SK-N-SH (cell line): Measurements from ENCODE around the gene PSME1. TPM values are rescaled to one million over a fixed set of nuclear protein-coding genes. Genes with fewer than 3 reads are reported as not detected.

ENCODE experiments used
- CTCF ChIA-PET: fragments of 300-600, 350-600 bp; formaldehyde crosslinking; extraction: SDS; loops from one replicate; lab custom pipeline; 2021; lab: Yijun Ruan, JAX
- POLR2A ChIA-PET: fragments of 350-600 bp; sonication (Branson Sonifier 250); formaldehyde crosslinking; extraction: SDS; loops from one replicate; lab custom pipeline; 2020; ENCODE audit warnings: antibody characterized with exemption, inconsistent platforms; lab: Yijun Ruan, JAX
- DNase-seq: peaks from one replicate; pipeline ENCODE4 v3.0.0; 2012
- H2AFZ ChIP-seq: fragments of 200-600 bp; sonication (generic); 2 replicates; pipeline ENCODE4 v1.8.1; 2016; ENCODE audit warnings: antibody characterized with exemption, mild to moderate bottlenecking, low read depth
- H3F3A ChIP-seq: fragments of 200-600 bp; sonication (generic); replicated peaks from 2 replicates; pipeline ENCODE3; 2016; ENCODE audit warnings: antibody characterized with exemption, mild to moderate bottlenecking; ENCODE audit not compliant: insufficient read depth
- H3K27ac ChIP-seq, 2 experiments: fragments of 200-500 bp in 1 of 2; fragments of 200-600 bp in 1 of 2; sonication (Bioruptor generic) in 1 of 2; sonication (generic), shearing (Covaris generic) in 1 of 2; 2 replicates each; pipeline versions ENCODE4 v1.5.1 to v1.6.1; 2014 to 2016; ENCODE audit warnings: low read depth in 2 of 2, inconsistent platforms in 1 of 2, low read length in 1 of 2, mild to moderate bottlenecking in 1 of 2, mixed read lengths in 1 of 2
- H3K27me3 ChIP-seq: fragments of 200-600 bp; sonication (generic), shearing (Covaris generic); 2 replicates; pipeline ENCODE4 v1.6.1; 2016; ENCODE audit warnings: mixed run types; ENCODE audit not compliant: insufficient read depth
- H3K36me3 ChIP-seq, 2 experiments: fragments of 200-500 bp in 1 of 2; fragments of 200-600 bp in 1 of 2; sonication (Bioruptor generic) in 1 of 2; sonication (generic) in 1 of 2; replicated peaks in 1 of 2; 2 replicates each; pipeline versions ENCODE3 to v1.5.1; 2014 to 2016; ENCODE audit warnings: low read length in 1 of 2, mild to moderate bottlenecking in 1 of 2; ENCODE audit not compliant: insufficient read depth in 2 of 2, control insufficient read depth in 1 of 2
- H3K4me1 ChIP-seq, 2 experiments: fragments of 200-500 bp in 1 of 2; fragments of 200-600 bp in 1 of 2; sonication (Bioruptor generic) in 1 of 2; sonication (generic), shearing (Covaris generic) in 1 of 2; 2 replicates each; pipeline versions ENCODE4 v1.5.1 to v1.6.1; 2014 to 2016; ENCODE audit warnings: low read depth in 1 of 2, low read length in 1 of 2, mixed run types in 1 of 2; ENCODE audit not compliant: insufficient read depth in 2 of 2, control insufficient read depth in 1 of 2
- H3K4me2 ChIP-seq: fragments of 200-600 bp; sonication (generic), shearing (Covaris generic); 2 replicates; pipeline ENCODE4 v1.6.1; 2017; ENCODE audit warnings: mixed run types
- H3K4me3 ChIP-seq, 2 experiments: fragments of 200-500 bp in 1 of 2; fragments of 200-600 bp in 1 of 2; sonication (Bioruptor generic) in 1 of 2; sonication (generic), shearing (Covaris generic) in 1 of 2; 2 replicates each; pipeline versions ENCODE4 v1.5.1 to v1.8.1; 2014 to 2016; ENCODE audit warnings: low read depth in 2 of 2, inconsistent platforms in 1 of 2, low read length in 1 of 2, mild to moderate bottlenecking in 1 of 2, mixed read lengths in 1 of 2, moderate library complexity in 1 of 2
- H3K79me2 ChIP-seq: fragments of 200-600 bp; sonication (generic); 2 replicates; pipeline ENCODE4 v1.8.1; 2017; ENCODE audit warnings: mild to moderate bottlenecking; ENCODE audit not compliant: insufficient read depth
- H3K9ac ChIP-seq: fragments of 200-600 bp; sonication (generic); 2 replicates; pipeline ENCODE4 v1.6.1; 2017; ENCODE audit warnings: mixed run types
- H3K9me2 ChIP-seq: fragments of 200-600 bp; sonication (generic); 2 replicates; pipeline ENCODE4 v1.6.1; 2017; ENCODE audit warnings: mixed run types
- H3K9me3 ChIP-seq: fragments of 200-600 bp; sonication (generic); 2 replicates; pipeline ENCODE4 v1.6.1; 2017; ENCODE audit warnings: mixed run types, mild to moderate bottlenecking, moderate library complexity
- H4K20me1 ChIP-seq: fragments of 200-600 bp; sonication (generic); 2 replicates; pipeline ENCODE4 v1.6.1; 2017; ENCODE audit warnings: mild to moderate bottlenecking, mixed run types; ENCODE audit not compliant: insufficient read depth
- CHD2 ChIP-seq: fragments of 150-350 bp; IDR thresholded peaks from 2 replicates; pipeline ENCODE4 v1.6.1; 2018; ENCODE audit warnings: low read length; ENCODE audit not compliant: partially characterized antibody
- EZH2phosphoT487 ChIP-seq: fragments of 200-600 bp; sonication (generic); IDR thresholded peaks from 2 replicates; pipeline ENCODE4 v1.6.1; 2017; ENCODE audit warnings: low read depth, mixed run types, mild to moderate bottlenecking, antibody characterized with exemption, moderate library complexity, borderline replicate concordance
- FOXJ3 ChIP-seq: sonication (generic); formaldehyde crosslinking; IDR thresholded peaks from 2 replicates; pipeline ENCODE4 v1.5.1; 2020; ENCODE audit warnings: mild to moderate bottlenecking, missing genetic modification reagents
- FOXM1 ChIP-seq: IDR thresholded peaks from 2 replicates; pipeline ENCODE4 v1.4.0; 2012; ENCODE audit warnings: low read depth, mild to moderate bottlenecking
- GABPA ChIP-seq: IDR thresholded peaks from 2 replicates; pipeline ENCODE4 v1.4.0; 2012; ENCODE audit warnings: low read depth, mild to moderate bottlenecking
- GATA2 ChIP-seq: sonication (generic); formaldehyde crosslinking; IDR thresholded peaks from 2 replicates; pipeline ENCODE4 v1.5.0; 2020; ENCODE audit warnings: mild to moderate bottlenecking, missing genetic modification reagents
- IRF3 ChIP-seq: fragments of 150-350 bp; IDR thresholded peaks from 2 replicates; pipeline ENCODE4 v1.6.1; 2016; ENCODE audit warnings: mild to moderate bottlenecking, low read depth, low read length
- MAX ChIP-seq: IDR thresholded peaks from 2 replicates; pipeline ENCODE4 v1.4.0; 2012; ENCODE audit warnings: low read depth
- RAD21 ChIP-seq: IDR thresholded peaks from 2 replicates; pipeline ENCODE4 v1.6.1; 2012; ENCODE audit warnings: mild to moderate bottlenecking, low read length
- RFX5 ChIP-seq: IDR thresholded peaks from 2 replicates; pipeline ENCODE4 v1.6.1; 2012; ENCODE audit warnings: mild to moderate bottlenecking, improper control_type of control experiment, low read length
- SIN3A ChIP-seq: IDR thresholded peaks from 2 replicates; pipeline ENCODE4 v1.6.1; 2012; ENCODE audit warnings: low read depth, mild to moderate bottlenecking, low read length, moderate library complexity, borderline replicate concordance
- SMC3 ChIP-seq: IDR thresholded peaks from 2 replicates; pipeline ENCODE4 v1.6.1; 2012; ENCODE audit warnings: low read depth, low read length, improper control_type of control experiment
- TAF1 ChIP-seq: IDR thresholded peaks from 2 replicates; pipeline ENCODE4 v1.6.1; 2012; ENCODE audit warnings: low read depth, mild to moderate bottlenecking, low read length, moderate library complexity, borderline replicate concordance
- TCF12 ChIP-seq: IDR thresholded peaks from 2 replicates; pipeline ENCODE4 v1.4.0; 2012
- TEAD4 ChIP-seq: IDR thresholded peaks from 2 replicates; pipeline ENCODE4 v1.4.0; 2012; ENCODE audit warnings: mild to moderate bottlenecking, borderline replicate concordance; ENCODE audit not compliant: insufficient read depth
- USF2 ChIP-seq: fragments of 150-350 bp; IDR thresholded peaks from 2 replicates; pipeline ENCODE4 v1.6.1; 2017; ENCODE audit warnings: antibody characterized with exemption, low read length, low read depth, borderline replicate concordance
- WGBS: methylation state at CpG from one replicate; pipeline ENCODE4 v1.1.6; 2017; ENCODE audit warnings: low lambda C conversion rate; 5-methylcytosine and 5-hydroxymethylcytosine counted together
- polyA plus RNA-seq, 3 experiments: library from polyadenylated mRNA; depleted of rRNA; stranded (reverse); fragments of >200 nt; gene quantifications; 2 replicates each; pipeline ENCODE4 v1.2.3, GENCODE V29; 2012
- TF ChIP-seq, protein P1 (sequence below): IDR thresholded peaks from 2 replicates; pipeline ENCODE4 v1.4.0; 2012; ENCODE audit warnings: low read depth, borderline replicate concordance
- TF ChIP-seq, protein P2 (sequence below): IDR thresholded peaks from 2 replicates; pipeline ENCODE4 v1.4.0; 2012; ENCODE audit warnings: low read depth, borderline replicate concordance

PSME1 gene
- polyA plus RNA-seq, 1 of the 3 experiments (the other 2 are of a cell fraction): 287 TPM

GRCh38 chr14:24093207-24093900, 42.6 kb upstream of the PSME1 start:
- Histone ChIP-seq H4K20me1 (no peaks in the 10 kb centered on the region), H3K9me3 (no peaks in the 10 kb centered on the region), H3K9me2 (no peaks in the 10 kb centered on the region), H3K79me2 (peaks cover 16% of the 10 kb centered on the region), H3K27me3 (no peaks in the 10 kb centered on the region), H3K4me3 (peak overlapping the region in 1 of 2 experiments; percentile 80; a peak in 2 of 4 replicates), H3K36me3 (peaks cover 0 to 3% of the 10 kb centered on the region in 2 experiments), H3K4me2 (peak overlapping the region; percentile 100), H3K9ac (0 out of 2 replicates have a peak overlapping the region, but pooled peaks have one; percentile 92), H3K27ac (peak overlapping the region; percentile 47 to 70; a peak in 3 of 4 replicates), H2AFZ (no peak overlapping the region), H3K4me1 (peaks cover 12 to 19% of the 10 kb centered on the region in 2 experiments; a peak in 2 of 4 replicates), H3F3A (peaks cover 3% of the 10 kb centered on the region)
- WGBS: 89% methylated on average over 19 of the region's 19 CpGs
- no peak for TF ChIP-seq SMC3
- TF ChIP-seq, protein P1, sequence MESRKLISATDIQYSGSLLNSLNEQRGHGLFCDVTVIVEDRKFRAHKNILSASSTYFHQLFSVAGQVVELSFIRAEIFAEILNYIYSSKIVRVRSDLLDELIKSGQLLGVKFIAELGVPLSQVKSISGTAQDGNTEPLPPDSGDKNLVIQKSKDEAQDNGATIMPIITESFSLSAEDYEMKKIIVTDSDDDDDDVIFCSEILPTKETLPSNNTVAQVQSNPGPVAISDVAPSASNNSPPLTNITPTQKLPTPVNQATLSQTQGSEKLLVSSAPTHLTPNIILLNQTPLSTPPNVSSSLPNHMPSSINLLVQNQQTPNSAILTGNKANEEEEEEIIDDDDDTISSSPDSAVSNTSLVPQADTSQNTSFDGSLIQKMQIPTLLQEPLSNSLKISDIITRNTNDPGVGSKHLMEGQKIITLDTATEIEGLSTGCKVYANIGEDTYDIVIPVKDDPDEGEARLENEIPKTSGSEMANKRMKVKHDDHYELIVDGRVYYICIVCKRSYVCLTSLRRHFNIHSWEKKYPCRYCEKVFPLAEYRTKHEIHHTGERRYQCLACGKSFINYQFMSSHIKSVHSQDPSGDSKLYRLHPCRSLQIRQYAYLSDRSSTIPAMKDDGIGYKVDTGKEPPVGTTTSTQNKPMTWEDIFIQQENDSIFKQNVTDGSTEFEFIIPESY: no peak
- no peak for TF ChIP-seq SIN3A
- no peak for TF ChIP-seq EZH2phosphoT487
- TF ChIP-seq MAX: no peak
- TF ChIP-seq RAD21: no peak
- TF ChIP-seq FOXJ3 (CRISPR knock-in tag): no peak
- TF ChIP-seq RFX5: no peak
- TF ChIP-seq USF2: no peak
- no peak for TF ChIP-seq GABPA
- TF ChIP-seq FOXM1: no peak
- TF ChIP-seq GATA2 (CRISPR knock-in tag): no peak
- TF ChIP-seq TCF12: no peak
- no peak for TF ChIP-seq IRF3
- no peak for TF ChIP-seq TEAD4
- TF ChIP-seq TAF1: no peak
- TF ChIP-seq, protein P2, sequence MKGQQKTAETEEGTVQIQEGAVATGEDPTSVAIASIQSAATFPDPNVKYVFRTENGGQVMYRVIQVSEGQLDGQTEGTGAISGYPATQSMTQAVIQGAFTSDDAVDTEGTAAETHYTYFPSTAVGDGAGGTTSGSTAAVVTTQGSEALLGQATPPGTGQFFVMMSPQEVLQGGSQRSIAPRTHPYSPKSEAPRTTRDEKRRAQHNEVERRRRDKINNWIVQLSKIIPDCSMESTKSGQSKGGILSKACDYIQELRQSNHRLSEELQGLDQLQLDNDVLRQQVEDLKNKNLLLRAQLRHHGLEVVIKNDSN: no peak
- no peak for TF ChIP-seq CHD2
- POLR2A ChIA-PET: interaction anchor here (0.6 to 6.2 kb wide), 11 partner anchors 9 to 129 kb away, joined by 3 to 46 read pairs (median 11); partner anchors contain the start of genes CARMIL3, DCAF11, NRL and PSME2
- CTCF ChIA-PET: interaction anchor here (0.9 to 25.4 kb wide), 6 partner anchors 13 to 161 kb away, joined by 3 to 1159 read pairs (median 7); partner anchors contain the start of genes CARMIL3, CPNE6, DCAF11 and IRF9
- DNase-seq: no peak
